Measurements from ENCODE around the gene SH3RF3. TPM values are rescaled to one million over a fixed set of nuclear protein-coding genes. Genes with fewer than 3 reads are reported as not detected.

Gene SH3RF3
- total RNA-seq, 1 donor from 2014 or later: 7.4 TPM

- no peak overlapping the region for H3K27ac ChIP-seq
- peaks cover 16% of the 10 kb centered on the region for H3K4me1 ChIP-seq
- H3K4me3 ChIP-seq: no peak overlapping the region
- no peaks in the 10 kb centered on the region for H3K27me3 ChIP-seq
- no peaks in the 10 kb centered on the region for H3K9me3 ChIP-seq
- H3K36me3 ChIP-seq: no peaks in the 10 kb centered on the region
- intact Hi-C loops (cut with DNase I): no loop called here
- ATAC-seq (no peak), DNase-seq (no peak)
- TF ChIP-seq, protein P1, sequence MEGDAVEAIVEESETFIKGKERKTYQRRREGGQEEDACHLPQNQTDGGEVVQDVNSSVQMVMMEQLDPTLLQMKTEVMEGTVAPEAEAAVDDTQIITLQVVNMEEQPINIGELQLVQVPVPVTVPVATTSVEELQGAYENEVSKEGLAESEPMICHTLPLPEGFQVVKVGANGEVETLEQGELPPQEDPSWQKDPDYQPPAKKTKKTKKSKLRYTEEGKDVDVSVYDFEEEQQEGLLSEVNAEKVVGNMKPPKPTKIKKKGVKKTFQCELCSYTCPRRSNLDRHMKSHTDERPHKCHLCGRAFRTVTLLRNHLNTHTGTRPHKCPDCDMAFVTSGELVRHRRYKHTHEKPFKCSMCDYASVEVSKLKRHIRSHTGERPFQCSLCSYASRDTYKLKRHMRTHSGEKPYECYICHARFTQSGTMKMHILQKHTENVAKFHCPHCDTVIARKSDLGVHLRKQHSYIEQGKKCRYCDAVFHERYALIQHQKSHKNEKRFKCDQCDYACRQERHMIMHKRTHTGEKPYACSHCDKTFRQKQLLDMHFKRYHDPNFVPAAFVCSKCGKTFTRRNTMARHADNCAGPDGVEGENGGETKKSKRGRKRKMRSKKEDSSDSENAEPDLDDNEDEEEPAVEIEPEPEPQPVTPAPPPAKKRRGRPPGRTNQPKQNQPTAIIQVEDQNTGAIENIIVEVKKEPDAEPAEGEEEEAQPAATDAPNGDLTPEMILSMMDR (IDR thresholded peaks at IDR 0.05): no peak
Observed at GRCh38 chr2:109184368-109184767, 55.4 kb downstream of the SH3RF3 start.

GRCh38 chr2:109185338-109185737, 56.3 kb downstream of the SH3RF3 start:
- TF ChIP-seq, protein P1 (IDR thresholded peaks at IDR 0.05): no peak
- no peaks in the 10 kb centered on the region for H3K9me3 ChIP-seq
- H3K36me3 ChIP-seq: no peaks in the 10 kb centered on the region
- intact Hi-C loops (cut with DNase I): no loop called here
- H3K4me3 ChIP-seq: no peak overlapping the region
- H3K27me3 ChIP-seq: no peaks in the 10 kb centered on the region
- H3K4me1 ChIP-seq: peaks cover 16% of the 10 kb centered on the region
- ATAC-seq: peak; percentile 49
- no peak for DNase-seq
- H3K27ac ChIP-seq: peak overlapping the region; percentile 27

GRCh38 chr2:109185821-109186570, 57.0 kb downstream of the SH3RF3 start:
- ATAC-seq (peak; percentile 33), DNase-seq (no peak)
- Histone ChIP-seq H3K27me3 (no peaks in the 10 kb centered on the region), H3K36me3 (no peaks in the 10 kb centered on the region), H3K27ac (peak overlapping the region; percentile 65), H3K4me1 (peaks cover 16% of the 10 kb centered on the region), H3K4me3 (no peak overlapping the region), H3K9me3 (no peaks in the 10 kb centered on the region)
- TF ChIP-seq, protein P1 (IDR thresholded peaks at IDR 0.05): no peak
- intact Hi-C loops (cut with DNase I): no loop called here

- no peaks in the 10 kb centered on the region for H3K27me3 ChIP-seq
- no peak for ATAC-seq
- H3K4me3 ChIP-seq: no peak overlapping the region
- peak overlapping the region; percentile 65 for H3K27ac ChIP-seq
- H3K36me3 ChIP-seq: no peaks in the 10 kb centered on the region
- H3K9me3 ChIP-seq: no peaks in the 10 kb centered on the region
- TF ChIP-seq, protein P1 (IDR thresholded peaks at IDR 0.05): no peak
- H3K4me1 ChIP-seq: peaks cover 16% of the 10 kb centered on the region
- no peak for DNase-seq
- intact Hi-C loops (cut with DNase I): no loop called here
Observed at GRCh38 chr2:109186656-109187250, 57.7 kb downstream of the SH3RF3 start.

DNA sequence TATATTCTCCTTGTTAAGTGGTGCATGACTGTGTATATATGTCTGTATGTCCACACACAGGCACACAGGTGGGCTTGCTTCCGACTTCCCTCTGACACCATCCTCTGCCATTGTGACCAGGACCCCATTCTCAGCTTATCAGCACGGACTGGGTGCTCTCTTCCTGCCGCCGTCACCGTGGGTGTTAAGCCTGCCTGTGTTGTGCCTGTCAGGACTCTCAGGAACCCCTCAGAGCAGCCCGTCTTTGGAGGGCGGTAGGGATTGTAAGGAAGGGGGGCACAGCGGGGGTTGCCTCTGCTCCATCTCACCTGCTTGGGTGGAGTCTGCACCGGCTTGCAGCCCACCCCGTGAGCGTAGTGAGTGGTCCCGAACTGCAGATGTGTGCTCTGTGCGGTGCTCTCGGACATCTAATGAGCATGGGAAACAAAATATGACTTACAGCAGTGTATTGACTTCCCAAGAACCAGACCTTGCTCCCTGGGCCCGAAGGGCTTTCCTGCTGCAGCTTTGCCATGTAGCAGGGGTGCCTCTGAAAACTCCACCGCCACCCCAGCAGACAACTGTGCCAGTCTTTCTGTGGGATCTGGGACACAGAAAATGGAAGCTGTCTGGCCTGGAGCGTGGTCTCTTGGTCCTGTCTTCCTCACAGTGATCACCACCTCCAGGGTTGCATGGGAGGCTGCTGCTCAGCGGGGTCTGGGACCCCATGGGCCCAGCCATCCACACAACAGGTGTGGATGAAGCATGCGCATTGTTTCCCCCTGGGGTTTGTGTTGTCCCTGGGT, 58.9 kb downstream of the SH3RF3 start:
- peak; percentile 48 for DNase-seq
- intact Hi-C loops (cut with DNase I): no loop called here
- TF ChIP-seq, protein P1 (IDR thresholded peaks at IDR 0.05): no peak
- ATAC-seq: peak; percentile 29
- Histone ChIP-seq H3K27ac (no peak overlapping the region), H3K27me3 (no peaks in the 10 kb centered on the region), H3K9me3 (no peaks in the 10 kb centered on the region), H3K36me3 (no peaks in the 10 kb centered on the region), H3K4me1 (peaks cover 16% of the 10 kb centered on the region), H3K4me3 (no peak overlapping the region)
